Neuronal stem cell (in vitro differentiated cells): ENCODE data around the gene FAM81B.

Experiments used
- DNase-seq: peaks from one replicate; pipeline ENCODE4 v3.0.0-alpha.2; 2013; ENCODE audit warnings: low spot score
- H2AFZ ChIP-seq: one replicate; pipeline ENCODE4 v1.6.1; 2013; ENCODE audit warnings: mild to moderate bottlenecking, low read length, inconsistent platforms
- H2AK5ac ChIP-seq: 2 replicates; pipeline ENCODE4 v1.6.1; 2013; ENCODE audit warnings: low read depth, mild to moderate bottlenecking, inconsistent platforms, low read length, moderate library complexity, mixed read lengths
- H2BK120ac ChIP-seq: 2 replicates; pipeline ENCODE4 v1.6.1; 2013; ENCODE audit warnings: low read depth, mild to moderate bottlenecking, inconsistent platforms, low read length, moderate library complexity, mixed read lengths
- H2BK12ac ChIP-seq: one replicate; pipeline ENCODE4 v1.6.1; 2013; ENCODE audit warnings: low read length, inconsistent platforms
- H2BK15ac ChIP-seq: 2 replicates; pipeline ENCODE4 v1.6.1; 2013; ENCODE audit warnings: mild to moderate bottlenecking, low read length, inconsistent platforms, mixed read lengths
- H2BK5ac ChIP-seq: one replicate; pipeline ENCODE4 v1.6.1; 2013; ENCODE audit warnings: inconsistent platforms, mild to moderate bottlenecking, low read length, moderate library complexity
- H3K14ac ChIP-seq: one replicate; pipeline ENCODE4 v1.6.1; 2013; ENCODE audit warnings: low read length, inconsistent platforms
- H3K18ac ChIP-seq: 2 replicates; pipeline ENCODE4 v1.6.1; 2013; ENCODE audit warnings: low read length, inconsistent platforms
- H3K23ac ChIP-seq: 2 replicates; pipeline ENCODE4 v1.6.1; 2013; ENCODE audit warnings: low read depth, mild to moderate bottlenecking, mixed read lengths, low read length, inconsistent platforms; ENCODE audit not compliant: poor library complexity
- H3K27ac ChIP-seq: replicated peaks from 3 replicates; pipeline ENCODE4 v1.5.1; 2013; ENCODE audit warnings: low read length, inconsistent platforms
- H3K27me3 ChIP-seq, 3 experiments: 2 replicates each; pipeline ENCODE4 v1.6.1; 2013; ENCODE audit warnings: low read length in 3 of 3, mild to moderate bottlenecking in 2 of 3, inconsistent platforms in 1 of 3, low read depth in 1 of 3, mixed read lengths in 1 of 3, moderate library complexity in 1 of 3; ENCODE audit not compliant: control insufficient read depth in 3 of 3, insufficient read depth in 3 of 3
- H3K36me3 ChIP-seq, 2 donors: replicated peaks in 1 of 2; 2 replicates each; pipeline ENCODE4 v1.6.1; 2013; ENCODE audit warnings: low read length in 2 of 2; ENCODE audit not compliant: control insufficient read depth in 2 of 2, insufficient read depth in 2 of 2
- H3K4ac ChIP-seq: 2 replicates; pipeline ENCODE4 v1.6.1; 2013; ENCODE audit warnings: inconsistent platforms, mild to moderate bottlenecking, low read length, moderate library complexity
- H3K4me1 ChIP-seq, 2 donors: 1 replicate in 1 of 2; 2 replicates in 1 of 2; pipeline ENCODE4 v1.6.1; 2013; ENCODE audit warnings: low read length in 2 of 2, low read depth in 1 of 2; ENCODE audit not compliant: control insufficient read depth in 2 of 2, insufficient read depth in 1 of 2
- H3K4me2 ChIP-seq: one replicate; pipeline ENCODE4 v1.6.1; 2013; ENCODE audit warnings: mild to moderate bottlenecking, low read length, inconsistent platforms; ENCODE audit not compliant: insufficient read depth, poor library complexity, severe bottlenecking
- H3K4me3 ChIP-seq, 2 donors: 2 replicates each; pipeline ENCODE4 v1.5.1; 2013; ENCODE audit warnings: low read length in 2 of 2, mild to moderate bottlenecking in 2 of 2, inconsistent platforms in 1 of 2, moderate library complexity in 1 of 2
- H3K79me1 ChIP-seq: one replicate; pipeline ENCODE4 v1.6.1; 2013; ENCODE audit warnings: low read depth, mild to moderate bottlenecking, inconsistent platforms, low read length, moderate library complexity
- H3K9ac ChIP-seq: one replicate; pipeline ENCODE4 v1.6.1; 2013; ENCODE audit warnings: mild to moderate bottlenecking, low read depth, low read length, inconsistent platforms; ENCODE audit not compliant: poor library complexity
- H3K9me3 ChIP-seq, 2 donors: replicated peaks in 1 of 2; 2 replicates each; pipeline versions ENCODE3 to v1.6.1; 2013; ENCODE audit warnings: low read length in 2 of 2, mild to moderate bottlenecking in 2 of 2, inconsistent platforms in 1 of 2, low read depth in 1 of 2, mixed read lengths in 1 of 2, moderate library complexity in 1 of 2; ENCODE audit not compliant: control insufficient read depth in 2 of 2, insufficient read depth in 1 of 2
- H4K8ac ChIP-seq: one replicate; pipeline ENCODE4 v1.6.1; 2013; ENCODE audit warnings: low read depth, mild to moderate bottlenecking, inconsistent platforms, low read length, moderate library complexity
- H4K91ac ChIP-seq: one replicate; pipeline ENCODE4 v1.6.1; 2013; ENCODE audit warnings: low read length, low read depth, mild to moderate bottlenecking, inconsistent platforms; ENCODE audit not compliant: poor library complexity

Gene FAM81B

DNA sequence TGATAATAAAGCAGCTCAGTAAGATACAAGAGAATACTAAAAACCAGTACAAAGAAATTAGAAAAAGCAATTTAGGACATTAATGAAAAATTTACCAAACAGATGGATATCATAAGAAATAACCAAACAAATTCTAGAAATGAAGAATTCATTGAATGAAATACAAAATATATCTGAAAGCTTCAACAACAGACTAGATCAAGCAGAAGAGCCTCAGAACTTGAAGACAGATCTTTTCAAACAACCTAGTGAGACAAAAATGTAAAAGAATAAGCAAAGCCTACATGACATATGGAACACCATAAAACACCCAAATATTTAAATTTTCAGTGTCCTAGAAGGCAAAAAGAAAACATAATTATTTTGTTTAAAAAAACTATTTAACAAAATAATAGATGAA is 96.7 kb downstream of the FAM81B start:
- Histone ChIP-seq H2BK15ac (no peak overlapping the region), H3K4ac (no peak overlapping the region), H2AFZ (no peak overlapping the region), H3K9ac (no peak overlapping the region), H3K36me3 (peaks cover 11 to 96% of the 10 kb centered on the region in 2 donors), H4K8ac (no peak overlapping the region), H3K4me2 (no peak overlapping the region), H4K91ac (no peak overlapping the region), H3K9me3 (peaks cover 0 to 31% of the 10 kb centered on the region in 2 donors), H2AK5ac (no peak overlapping the region), H3K4me1 (no peaks in the 10 kb centered on the region), H3K79me1 (no peaks in the 10 kb centered on the region), H2BK5ac (no peak overlapping the region), H3K23ac (no peak overlapping the region), H3K4me3 (no peak overlapping the region), H2BK12ac (no peak overlapping the region), H2BK120ac (no peak overlapping the region), H3K14ac (no peak overlapping the region), H3K18ac (no peak overlapping the region), H3K27me3 (no peaks in the 10 kb centered on the region), H3K27ac (no peak overlapping the region)
- no peak for DNase-seq
